LNCAP (cell line): ENCODE results near the gene TREM2.

Experiments used
- TF ChIP-seq, protein P1 (sequence below): fragments of 450-650 bp; IDR thresholded peaks from 2 replicates; pipeline ENCODE4 v1.5.1; 2017; ENCODE audit warnings: mild to moderate bottlenecking

TREM2 gene

DNA sequence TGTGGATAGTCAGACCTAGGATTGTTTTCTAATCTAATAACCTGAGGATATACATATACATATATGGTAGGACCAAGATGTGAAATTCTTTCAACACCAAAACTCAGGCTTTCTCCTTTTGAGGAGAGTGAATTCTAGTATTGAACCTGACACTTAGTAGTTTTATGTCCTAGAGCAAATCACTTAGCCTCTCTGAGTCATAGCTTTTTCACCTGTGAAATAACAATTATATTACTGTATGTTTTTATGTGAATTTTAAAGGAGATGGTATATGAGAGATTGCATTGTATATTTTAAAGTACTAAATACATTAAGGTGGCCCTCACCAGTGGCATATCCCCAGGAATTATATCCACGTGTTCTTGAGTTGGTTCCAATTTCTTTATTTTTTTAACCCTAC is 43.4 kb downstream of the TREM2 start:
- TF ChIP-seq, protein P1, sequence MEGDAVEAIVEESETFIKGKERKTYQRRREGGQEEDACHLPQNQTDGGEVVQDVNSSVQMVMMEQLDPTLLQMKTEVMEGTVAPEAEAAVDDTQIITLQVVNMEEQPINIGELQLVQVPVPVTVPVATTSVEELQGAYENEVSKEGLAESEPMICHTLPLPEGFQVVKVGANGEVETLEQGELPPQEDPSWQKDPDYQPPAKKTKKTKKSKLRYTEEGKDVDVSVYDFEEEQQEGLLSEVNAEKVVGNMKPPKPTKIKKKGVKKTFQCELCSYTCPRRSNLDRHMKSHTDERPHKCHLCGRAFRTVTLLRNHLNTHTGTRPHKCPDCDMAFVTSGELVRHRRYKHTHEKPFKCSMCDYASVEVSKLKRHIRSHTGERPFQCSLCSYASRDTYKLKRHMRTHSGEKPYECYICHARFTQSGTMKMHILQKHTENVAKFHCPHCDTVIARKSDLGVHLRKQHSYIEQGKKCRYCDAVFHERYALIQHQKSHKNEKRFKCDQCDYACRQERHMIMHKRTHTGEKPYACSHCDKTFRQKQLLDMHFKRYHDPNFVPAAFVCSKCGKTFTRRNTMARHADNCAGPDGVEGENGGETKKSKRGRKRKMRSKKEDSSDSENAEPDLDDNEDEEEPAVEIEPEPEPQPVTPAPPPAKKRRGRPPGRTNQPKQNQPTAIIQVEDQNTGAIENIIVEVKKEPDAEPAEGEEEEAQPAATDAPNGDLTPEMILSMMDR: no peak

DNA sequence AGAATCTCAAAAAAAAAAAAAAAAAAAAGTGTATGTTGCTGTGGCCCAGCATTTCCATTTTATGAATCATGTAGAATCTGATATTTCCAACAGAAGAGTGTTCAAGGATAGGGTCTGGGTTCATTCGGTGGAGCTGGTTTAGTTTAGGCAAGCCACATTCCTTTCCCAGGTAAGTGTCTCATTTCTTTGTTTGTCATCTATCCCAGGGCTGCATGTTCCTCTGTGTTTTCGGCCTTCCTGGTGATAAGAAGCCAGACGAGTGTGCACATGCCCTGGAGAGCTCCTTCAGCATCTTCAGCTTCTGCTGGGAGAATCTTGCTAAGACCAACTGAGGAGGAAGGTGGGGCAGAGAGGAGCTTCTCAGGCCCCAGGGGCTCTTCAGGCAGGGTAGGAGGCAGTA is 51.9 kb downstream of the TREM2 start:
- TF ChIP-seq, protein P1: no peak
